SU-DHL-6 (cell line): ENCODE results near the gene ANXA6.

Experiments used
- CTCF ChIP-seq: fragments of 200-600 bp; sonication (generic); IDR thresholded peaks from one replicate; pipeline ENCODE4 v1.5.1; 2017; ENCODE audit warnings: antibody characterized with exemption, mild to moderate bottlenecking, low read length, moderate library complexity; ENCODE audit not compliant: insufficient read depth, poor library complexity, severe bottlenecking
- EZH2phosphoT487 ChIP-seq: fragments of 200-600 bp; sonication (generic), shearing (Covaris generic); conservative IDR thresholded peaks from 2 replicates; pipeline ENCODE4 v1.6.1; 2018; ENCODE audit warnings: mild to moderate bottlenecking, antibody characterized with exemption, low read length, moderate library complexity, mixed read lengths

GRCh38 chr5:151115272-151115905 lies 42.2 kb downstream of the ANXA6 start:
- TF ChIP-seq CTCF = peak; percentile 89
- no peak for TF ChIP-seq EZH2phosphoT487
